ENCODE data around the gene ERCC1.

- TF ChIP-seq CTCF (IDR thresholded peaks at IDR 0.05): no peak
- no peak for TF ChIP-seq EP300 (IDR thresholded peaks at IDR 0.05; ENCODE audit: low read depth)
Observed at GRCh38 chr19:45382426-45382825, 41.3 kb downstream of the ERCC1 start.

Measured in transverse colon (tissue), 3 donors.